Thymus (tissue), 11 donors: ENCODE measurements around the gene WBP2NL. TPM values are rescaled to one million over a fixed set of nuclear protein-coding genes. Genes with fewer than 3 reads are reported as not detected.

Experiments
- DNase-seq, 9 donors: peaks; one replicate each; pipeline ENCODE4 v3.0.0-alpha.2; 2013; ENCODE audit warnings: low spot score in 9 of 9, low read depth in 6 of 9, missing footprints in 1 of 9
- H3K27ac ChIP-seq, 2 donors: one replicate each; pipeline ENCODE4 v1.5.1; 2013; ENCODE audit warnings: control low read depth in 1 of 2, low read depth in 1 of 2, low read length in 1 of 2, mild to moderate bottlenecking in 1 of 2, moderate library complexity in 1 of 2
- H3K27me3 ChIP-seq, 2 donors: one replicate each; pipeline ENCODE4 v1.5.1; 2013; ENCODE audit warnings: low read length in 1 of 2; ENCODE audit not compliant: control insufficient read depth in 2 of 2, insufficient read depth in 1 of 2
- H3K36me3 ChIP-seq, 2 donors: one replicate each; pipeline ENCODE4 v1.5.1; 2013; ENCODE audit warnings: low read length in 1 of 2, mild to moderate bottlenecking in 1 of 2, moderate library complexity in 1 of 2; ENCODE audit not compliant: control insufficient read depth in 2 of 2, insufficient read depth in 2 of 2
- H3K4me1 ChIP-seq, 2 donors: one replicate each; pipeline ENCODE4 v1.5.1; 2013; ENCODE audit warnings: low read length in 2 of 2; ENCODE audit not compliant: control insufficient read depth in 2 of 2, insufficient read depth in 2 of 2
- H3K4me3 ChIP-seq, 2 donors: one replicate each; pipeline ENCODE4 v1.5.1; 2013; ENCODE audit warnings: low read length in 2 of 2, control low read depth in 1 of 2, mild to moderate bottlenecking in 1 of 2
- H3K9me3 ChIP-seq, 2 donors: one replicate each; pipeline ENCODE4 v1.5.1; 2013; ENCODE audit warnings: low read length in 1 of 2, mild to moderate bottlenecking in 1 of 2; ENCODE audit not compliant: control insufficient read depth in 2 of 2, insufficient read depth in 1 of 2
- WGBS: extraction: QIAGEN DNeasy Blood & Tissue Kit; methylation state at CpG from one replicate; pipeline ENCODE4 v1.1.7; 2013; 5-methylcytosine and 5-hydroxymethylcytosine counted together
- polyA plus RNA-seq: library from polyadenylated mRNA; stranded (reverse); fragments of 200-250 nt; gene quantifications from one replicate; pipeline ENCODE4 v1.2.3, GENCODE V29; 2013
- total RNA-seq: library from RNA; stranded (reverse); fragments of 120-200 nt; gene quantifications from one replicate; pipeline ENCODE4 v1.2.4, GENCODE V29; 2013
- donor health status: healthy.

The WBP2NL gene
- total and polyA plus RNA-seq, 2 donors: 0.66 to 2.2 TPM

DNA sequence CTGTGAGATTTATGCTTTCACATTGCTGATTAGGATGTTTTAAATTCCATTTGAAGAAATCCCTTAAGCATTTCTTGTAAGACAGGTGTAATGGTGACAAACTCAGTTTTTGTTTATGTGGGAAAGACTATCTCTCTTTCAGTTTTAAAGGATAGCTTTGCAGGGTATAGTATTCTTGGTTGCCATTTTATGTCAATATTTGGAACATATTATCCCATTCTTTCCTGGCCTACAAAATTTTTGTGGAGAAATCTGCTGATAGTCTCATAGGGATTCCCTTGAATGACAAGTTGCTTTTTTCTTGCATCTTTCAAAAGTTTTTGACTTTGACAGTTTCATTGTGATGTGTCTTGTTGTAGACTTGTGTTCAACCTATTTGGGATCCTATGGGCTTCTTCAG, 43.2 kb downstream of the WBP2NL start:
- Histone ChIP-seq H3K4me1 (no peaks in the 10 kb centered on the region), H3K36me3 (no peaks in the 10 kb centered on the region), H3K9me3 (peaks cover 1 to 3% of the 10 kb centered on the region in 2 donors), H3K4me3 (no peak overlapping the region), H3K27ac (no peak overlapping the region), H3K27me3 (no peaks in the 10 kb centered on the region)
- no peak for DNase-seq

DNA sequence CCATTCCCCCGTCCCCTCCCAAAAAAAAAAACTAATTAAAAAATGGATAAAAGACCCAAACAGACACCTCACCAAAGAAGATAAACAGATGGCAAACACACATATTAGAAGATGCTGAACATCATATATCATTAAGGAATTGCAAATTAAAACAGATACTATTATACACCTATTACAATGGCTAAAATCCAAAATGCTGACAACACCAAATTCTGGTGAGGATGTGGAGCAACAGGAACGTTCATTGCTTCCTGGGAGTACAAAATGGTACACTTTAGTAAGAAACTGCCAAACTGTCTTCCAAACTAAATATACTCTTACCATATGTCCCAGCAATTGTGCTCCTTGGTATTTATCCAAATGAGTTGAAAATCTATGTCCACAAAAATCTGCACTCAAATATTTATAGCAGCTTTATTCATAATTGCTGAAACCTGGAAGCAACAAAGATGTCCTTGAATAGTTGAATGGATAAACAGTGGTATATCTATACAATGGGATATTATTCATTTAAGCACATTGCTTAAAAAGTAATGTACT, 52.1 kb downstream of the WBP2NL start:
- H3K36me3 ChIP-seq: no peaks in the 10 kb centered on the region
- WGBS: 96% methylated on average over 2 of the region's 2 CpGs
- no peak for DNase-seq
- no peak overlapping the region for H3K4me3 ChIP-seq
- no peaks in the 10 kb centered on the region for H3K9me3 ChIP-seq
- no peaks in the 10 kb centered on the region for H3K4me1 ChIP-seq
- no peaks in the 10 kb centered on the region for H3K27me3 ChIP-seq
- no peak overlapping the region for H3K27ac ChIP-seq

DNA sequence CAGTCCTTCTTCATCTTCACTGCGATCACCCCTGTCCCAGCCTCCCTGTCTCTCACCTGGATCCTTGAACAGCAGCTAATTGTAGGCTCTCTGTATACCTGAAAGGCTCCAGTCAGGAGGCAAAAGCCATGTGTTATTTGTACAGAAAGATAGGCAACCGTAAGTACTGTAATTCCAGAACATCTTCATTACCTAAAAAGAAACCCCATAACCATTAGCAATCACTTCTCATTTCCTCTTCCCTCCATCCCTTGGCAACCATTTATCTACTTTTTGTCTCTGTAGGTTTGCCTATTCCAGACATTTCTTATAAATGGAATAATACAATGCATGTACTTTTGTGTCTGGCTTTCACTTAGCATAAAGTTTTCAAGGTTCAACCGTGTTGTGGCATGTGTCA, 54.2 kb downstream of the WBP2NL start:
- 98% methylated on average over 3 of the region's 3 CpGs for WGBS
- Histone ChIP-seq H3K36me3 (no peaks in the 10 kb centered on the region), H3K4me1 (no peaks in the 10 kb centered on the region), H3K4me3 (no peak overlapping the region), H3K27me3 (no peaks in the 10 kb centered on the region), H3K27ac (no peak overlapping the region), H3K9me3 (no peaks in the 10 kb centered on the region)
- no peak for DNase-seq

GRCh38 chr22:42056757-42057511, 58.3 kb downstream of the WBP2NL start:
- no peak for DNase-seq

GRCh38 chr22:42060489-42060888, 61.9 kb downstream of the WBP2NL start:
- WGBS: 90% methylated on average over 5 of the region's 5 CpGs

More at GRCh38 chr22:42056757-42057511, 58.3 kb downstream of the WBP2NL start:
- no peak overlapping the region for H3K4me3 ChIP-seq
- no peak overlapping the region for H3K27ac ChIP-seq
- peaks cover 0 to 6% of the 10 kb centered on the region in 2 donors for H3K9me3 ChIP-seq
- peaks cover 18 to 19% of the 10 kb centered on the region in 2 donors for H3K36me3 ChIP-seq
- H3K4me1 ChIP-seq: no peaks in the 10 kb centered on the region
- H3K27me3 ChIP-seq: no peaks in the 10 kb centered on the region
- WGBS: 100% methylated on average over 1 of the region's 1 CpG

GRCh38 chr22:42061041-42061440, 62.5 kb downstream of the WBP2NL start:
- no peak overlapping the region for H3K27ac ChIP-seq
- WGBS: 98% methylated on average over 7 of the region's 7 CpGs

More at GRCh38 chr22:42060489-42060888, 61.9 kb downstream of the WBP2NL start:
- Histone ChIP-seq H3K9me3 (peaks cover 0 to 6% of the 10 kb centered on the region in 2 donors), H3K27ac (no peak overlapping the region), H3K36me3 (peaks cover 23 to 37% of the 10 kb centered on the region in 2 donors), H3K4me3 (no peak overlapping the region), H3K27me3 (no peaks in the 10 kb centered on the region), H3K4me1 (no peaks in the 10 kb centered on the region)
- DNase-seq: no peak

DNA sequence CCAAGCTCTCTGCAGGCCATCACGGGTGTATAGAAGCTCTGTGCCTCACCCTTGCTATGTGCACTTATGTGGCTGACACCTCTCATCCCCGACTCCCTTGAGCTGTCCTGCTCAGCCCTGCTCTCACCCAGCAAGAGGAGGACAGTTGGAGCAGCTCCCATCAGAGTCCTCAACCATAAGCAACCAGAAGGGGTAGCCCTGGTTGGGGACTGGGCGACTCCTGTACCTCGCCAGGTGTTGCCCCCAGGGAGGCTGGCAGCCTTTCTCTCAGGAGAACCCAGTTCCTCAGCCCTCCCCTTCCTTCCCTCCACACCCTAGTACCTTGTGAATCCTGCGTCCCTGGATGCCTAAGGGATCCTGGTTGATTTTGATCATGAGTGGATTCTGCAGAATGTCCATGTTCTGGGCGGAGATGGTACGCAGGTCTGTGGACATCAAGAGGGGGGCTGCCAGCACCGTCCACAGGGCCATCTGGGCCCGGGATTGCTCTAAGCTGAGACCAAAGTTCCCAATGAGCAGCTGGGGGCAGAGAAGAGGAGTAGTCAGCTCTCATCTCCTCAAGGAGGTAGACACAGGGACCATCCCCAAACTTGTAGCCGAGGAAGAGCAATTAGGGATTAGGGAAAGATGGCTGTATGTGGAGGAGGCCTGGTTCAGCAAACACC, 64.0 kb downstream of the WBP2NL start:
- WGBS: 93% methylated on average over 10 of the region's 10 CpGs
- Histone ChIP-seq H3K27me3 (no peaks in the 10 kb centered on the region), H3K4me1 (no peaks in the 10 kb centered on the region), H3K36me3 (peaks cover 32 to 46% of the 10 kb centered on the region in 2 donors), H3K4me3 (no peak overlapping the region), H3K9me3 (peaks cover 0 to 6% of the 10 kb centered on the region in 2 donors), H3K27ac (no peak overlapping the region)
- DNase-seq: no peak

More at GRCh38 chr22:42061041-42061440, 62.5 kb downstream of the WBP2NL start:
- Histone ChIP-seq H3K27me3 (no peaks in the 10 kb centered on the region), H3K4me1 (no peaks in the 10 kb centered on the region), H3K4me3 (no peak overlapping the region), H3K36me3 (peaks cover 25 to 39% of the 10 kb centered on the region in 2 donors), H3K9me3 (peaks cover 0 to 6% of the 10 kb centered on the region in 2 donors)
- DNase-seq: no peak

- Histone ChIP-seq H3K9me3 (no peaks in the 10 kb centered on the region), H3K4me1 (peaks cover 0 to 1% of the 10 kb centered on the region in 2 donors), H3K4me3 (no peak overlapping the region), H3K27me3 (no peaks in the 10 kb centered on the region), H3K27ac (no peak overlapping the region), H3K36me3 (peaks cover 25 to 44% of the 10 kb centered on the region in 2 donors)
- no peak for DNase-seq
- 100% methylated on average over 1 of the region's 1 CpG for WGBS
These were observed 66.0 kb downstream of the WBP2NL start for GRCh38 chr22:42064629-42065028.
